ENCODE measurements around the gene SPTBN1. TPM values are rescaled to one million over a fixed set of nuclear protein-coding genes. Genes with fewer than 3 reads are reported as not detected.

The SPTBN1 gene
- total RNA-seq, 1 experiment from 2014 or later, result 262 TPM

DNA sequence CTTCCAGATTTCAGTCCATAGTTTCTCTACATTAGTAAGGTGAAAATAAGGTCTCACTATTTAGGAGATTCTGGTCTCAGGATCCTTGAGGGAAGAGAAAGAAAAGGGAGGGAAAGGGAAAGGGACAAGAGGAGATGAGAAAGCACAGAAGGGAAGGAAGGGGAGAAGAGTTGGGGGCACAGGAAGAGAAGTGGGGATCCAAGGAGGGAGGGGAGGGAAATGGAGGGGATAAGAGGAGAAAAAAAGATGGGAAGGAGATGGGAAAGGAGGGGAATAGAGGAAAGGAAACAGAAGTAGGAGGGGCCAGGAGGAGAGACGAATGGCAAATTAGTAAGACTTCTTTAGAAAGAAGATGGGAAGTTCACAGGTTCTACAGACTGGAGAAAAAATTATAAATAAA is 39.2 kb upstream of the SPTBN1 start:
- POLR2A ChIA-PET (ENCODE audit: unreplicated experiment), result no interaction called here
- TF ChIP-seq EZH2 (IDR thresholded peaks at IDR 0.05; ENCODE audit: low read depth) (no peak), CTCF (conservative IDR thresholded peaks at IDR 0.05) (no peak)
- no peak overlapping the region for H3K4me3 ChIP-seq
- no peaks in the 10 kb centered on the region for H3K79me2 ChIP-seq (ENCODE audit: low read depth)
- peaks cover 17% of the 10 kb centered on the region for H3K4me1 ChIP-seq (replicated peaks; ENCODE audit: insufficient read depth)
- H3K4me2 ChIP-seq, result peak overlapping the region; percentile 45
- H3K36me3 ChIP-seq (ENCODE audit: low read depth), result no peaks in the 10 kb centered on the region
- H3K9me2 ChIP-seq (ENCODE audit: insufficient read depth), result no peaks in the 10 kb centered on the region
- intact Hi-C loops (cut with micrococcal nuclease; ENCODE audit: unreplicated experiment), result loop anchor here (5.0 kb wide), 1 partner anchor 40 kb away; the partner anchor contains the start of gene SPTBN1
- no TSS peak for BruUV-seq (replicated peaks)
- H3K9me3 ChIP-seq (ENCODE audit: insufficient read depth, low read depth), result no peaks in the 10 kb centered on the region; the same call in 1 of the 2 replicates
- H4K20me1 ChIP-seq (ENCODE audit: insufficient read depth), result no peaks in the 10 kb centered on the region
- no peak for DNase-seq
- CTCF ChIA-PET, result no interaction called here
- no peaks in the 10 kb centered on the region for H3F3A ChIP-seq (ENCODE audit: insufficient read depth, low read depth)
- H3K27ac ChIP-seq, result no peak overlapping the region
- H3K27me3 ChIP-seq (ENCODE audit: insufficient read depth, low read depth), result no peaks in the 10 kb centered on the region
- peak overlapping the region; percentile 65 for H2AFZ ChIP-seq

DNA sequence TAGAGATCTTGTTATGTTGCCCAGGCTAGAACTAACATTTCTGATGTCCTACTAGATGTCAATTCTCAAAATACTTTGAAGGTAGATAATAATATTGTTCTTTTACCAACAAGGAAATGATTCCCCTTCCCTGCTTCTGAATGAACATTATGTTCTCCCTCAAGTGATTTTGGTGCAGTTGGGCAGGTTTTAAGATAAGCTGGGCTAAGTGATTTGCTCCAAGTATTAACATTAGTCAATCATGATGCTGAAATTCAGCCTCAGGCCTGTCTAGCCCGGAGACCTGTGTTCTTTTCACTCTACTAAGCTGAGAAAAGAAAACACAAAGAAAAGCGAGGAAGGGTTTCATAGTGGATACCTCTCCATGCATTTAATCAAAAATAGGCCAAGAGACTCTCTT is 38.5 kb upstream of the SPTBN1 start:
- Histone ChIP-seq H3K36me3 (ENCODE audit: low read depth) (no peaks in the 10 kb centered on the region), H3K4me1 (replicated peaks; ENCODE audit: insufficient read depth) (peaks cover 15% of the 10 kb centered on the region), H3K4me3 (no peak overlapping the region), H3K4me2 (no peak overlapping the region), H3F3A (ENCODE audit: insufficient read depth, low read depth) (no peaks in the 10 kb centered on the region), H2AFZ (no peak overlapping the region), H4K20me1 (ENCODE audit: insufficient read depth) (no peaks in the 10 kb centered on the region), H3K9me3 (ENCODE audit: insufficient read depth, low read depth) (no peaks in the 10 kb centered on the region; the same call in 1 of the 2 replicates), H3K79me2 (ENCODE audit: low read depth) (no peaks in the 10 kb centered on the region), H3K27ac (no peak overlapping the region), H3K27me3 (ENCODE audit: insufficient read depth, low read depth) (no peaks in the 10 kb centered on the region), H3K9me2 (ENCODE audit: insufficient read depth) (no peaks in the 10 kb centered on the region)
- TF ChIP-seq EZH2 (IDR thresholded peaks at IDR 0.05; ENCODE audit: low read depth) (no peak), CTCF (conservative IDR thresholded peaks at IDR 0.05) (no peak)
- no peak for DNase-seq
- BruUV-seq (replicated peaks), result TSS peak; percentile 30
- POLR2A ChIA-PET (ENCODE audit: unreplicated experiment), result no interaction called here
- intact Hi-C loops (cut with micrococcal nuclease; ENCODE audit: unreplicated experiment), result loop anchor here (5.0 kb wide), 1 partner anchor 40 kb away; the partner anchor contains the start of gene SPTBN1
- CTCF ChIA-PET, result interaction anchor here (0.7 kb wide), 1 partner anchor 81 kb away, joined by 4 read pairs; no protein-coding TSS in a partner anchor

DNA sequence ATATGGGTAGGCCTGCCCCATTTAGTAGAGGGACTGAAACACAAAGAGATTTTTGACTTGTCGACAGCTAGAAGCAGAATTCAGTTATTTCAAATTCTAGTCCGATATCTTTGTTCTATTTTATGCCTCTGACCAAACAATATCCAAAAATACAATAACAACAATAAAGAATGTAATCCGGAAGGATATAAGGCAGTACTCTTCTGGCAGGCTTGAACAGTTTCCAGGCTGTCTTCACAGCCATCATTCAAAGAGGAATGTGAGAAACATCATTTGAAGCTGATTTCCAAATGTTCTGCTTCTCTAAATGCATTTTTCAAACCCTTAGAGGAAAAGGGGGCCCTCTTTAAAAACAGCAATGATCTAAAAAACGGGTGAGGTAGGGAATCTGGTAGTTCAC is 36.7 kb upstream of the SPTBN1 start:
- Histone ChIP-seq H3K9me2 (ENCODE audit: insufficient read depth) (no peaks in the 10 kb centered on the region), H3K79me2 (ENCODE audit: low read depth) (no peaks in the 10 kb centered on the region), H3K4me2 (no peak overlapping the region), H3K9me3 (ENCODE audit: insufficient read depth, low read depth) (no peaks in the 10 kb centered on the region), H3K27ac (no peak overlapping the region), H3F3A (ENCODE audit: insufficient read depth, low read depth) (no peaks in the 10 kb centered on the region), H3K4me3 (no peak overlapping the region), H3K36me3 (ENCODE audit: low read depth) (no peaks in the 10 kb centered on the region), H3K27me3 (ENCODE audit: insufficient read depth, low read depth) (no peaks in the 10 kb centered on the region), H2AFZ (no peak overlapping the region), H4K20me1 (ENCODE audit: insufficient read depth) (no peaks in the 10 kb centered on the region), H3K4me1 (replicated peaks; ENCODE audit: insufficient read depth) (peaks cover 15% of the 10 kb centered on the region)
- intact Hi-C loops (cut with micrococcal nuclease; ENCODE audit: unreplicated experiment), result loop anchor here (5.0 kb wide), 1 partner anchor 38 kb away; the partner anchor contains the start of gene SPTBN1
- POLR2A ChIA-PET (ENCODE audit: unreplicated experiment), result no interaction called here
- BruUV-seq (replicated peaks), result no TSS peak
- CTCF ChIA-PET, result interaction anchor here (0.7 kb wide), 1 partner anchor 11 kb away, joined by 3 read pairs; no protein-coding TSS in a partner anchor
- DNase-seq, result no peak
- TF ChIP-seq EZH2 (IDR thresholded peaks at IDR 0.05; ENCODE audit: low read depth) (no peak), CTCF (conservative IDR thresholded peaks at IDR 0.05) (no peak)

All from PC-9 (cell line).